Measurements from ENCODE around the gene AGMO. TPM values are rescaled to one million over a fixed set of nuclear protein-coding genes. Genes with fewer than 3 reads are reported as not detected.

Gene AGMO
- polyA plus RNA-seq, 1 experiment = not detected

DNA sequence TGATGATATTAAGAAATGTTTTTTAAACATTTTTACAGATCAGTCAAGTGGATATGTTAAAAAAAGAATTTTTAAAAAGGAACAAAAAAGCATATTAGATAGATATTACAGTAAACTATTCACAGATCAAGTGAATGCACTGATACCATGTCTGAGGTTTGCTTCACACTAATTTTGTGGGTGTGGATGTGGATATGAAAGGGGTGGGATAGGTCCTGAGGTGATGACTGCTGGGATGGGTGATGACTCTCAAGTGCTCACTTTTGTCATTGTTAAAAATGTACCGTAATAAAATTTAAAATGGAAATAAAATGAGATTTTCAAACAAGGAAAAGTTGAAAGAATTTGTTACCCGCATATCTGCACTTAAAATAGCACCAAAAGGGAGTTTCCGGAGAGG is 54.1 kb downstream of the AGMO start:
- H3K36me3 ChIP-seq (ENCODE audit: control insufficient read depth, insufficient read depth, low read length) = no peaks in the 10 kb centered on the region
- TF ChIP-seq, protein P1, sequence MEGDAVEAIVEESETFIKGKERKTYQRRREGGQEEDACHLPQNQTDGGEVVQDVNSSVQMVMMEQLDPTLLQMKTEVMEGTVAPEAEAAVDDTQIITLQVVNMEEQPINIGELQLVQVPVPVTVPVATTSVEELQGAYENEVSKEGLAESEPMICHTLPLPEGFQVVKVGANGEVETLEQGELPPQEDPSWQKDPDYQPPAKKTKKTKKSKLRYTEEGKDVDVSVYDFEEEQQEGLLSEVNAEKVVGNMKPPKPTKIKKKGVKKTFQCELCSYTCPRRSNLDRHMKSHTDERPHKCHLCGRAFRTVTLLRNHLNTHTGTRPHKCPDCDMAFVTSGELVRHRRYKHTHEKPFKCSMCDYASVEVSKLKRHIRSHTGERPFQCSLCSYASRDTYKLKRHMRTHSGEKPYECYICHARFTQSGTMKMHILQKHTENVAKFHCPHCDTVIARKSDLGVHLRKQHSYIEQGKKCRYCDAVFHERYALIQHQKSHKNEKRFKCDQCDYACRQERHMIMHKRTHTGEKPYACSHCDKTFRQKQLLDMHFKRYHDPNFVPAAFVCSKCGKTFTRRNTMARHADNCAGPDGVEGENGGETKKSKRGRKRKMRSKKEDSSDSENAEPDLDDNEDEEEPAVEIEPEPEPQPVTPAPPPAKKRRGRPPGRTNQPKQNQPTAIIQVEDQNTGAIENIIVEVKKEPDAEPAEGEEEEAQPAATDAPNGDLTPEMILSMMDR (IDR thresholded peaks at IDR 0.05; ENCODE audit: insufficient read depth, low read depth, low read length) = no peak
- ChIA-PET CTCF (no interaction called here), POLR2A (no interaction called here)
- H3K27me3 ChIP-seq (ENCODE audit: control insufficient read depth, insufficient read depth, low read length) = no peaks in the 10 kb centered on the region
- H3K4me3 ChIP-seq (ENCODE audit: low read depth, low read length) = no peak overlapping the region
- no peak for DNase-seq (ENCODE audit: low read depth)

DNA sequence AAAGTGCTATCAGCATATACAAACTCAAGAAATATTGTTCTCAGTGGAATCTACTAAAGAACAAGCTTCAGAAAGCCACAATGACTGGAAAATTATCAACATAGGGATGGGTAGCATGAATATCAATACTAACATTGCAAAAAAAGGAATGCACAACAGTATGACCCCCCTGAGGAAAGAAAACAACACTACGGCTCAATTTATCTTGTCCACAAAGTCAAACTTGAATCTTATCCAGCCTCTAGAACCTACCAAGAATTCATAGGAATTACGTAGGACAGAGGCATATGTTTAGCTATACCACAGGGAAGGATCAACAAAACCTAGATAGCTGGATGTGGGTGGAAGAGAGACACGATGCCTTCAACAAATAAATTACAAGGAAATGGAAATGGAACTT is 54.6 kb downstream of the AGMO start:
- CTCF ChIA-PET = no interaction called here
- Histone ChIP-seq H3K4me3 (ENCODE audit: low read depth, low read length) (no peak overlapping the region), H3K27me3 (ENCODE audit: control insufficient read depth, insufficient read depth, low read length) (no peaks in the 10 kb centered on the region), H3K36me3 (ENCODE audit: control insufficient read depth, insufficient read depth, low read length) (no peaks in the 10 kb centered on the region)
- TF ChIP-seq, protein P1 (IDR thresholded peaks at IDR 0.05; ENCODE audit: insufficient read depth, low read depth, low read length) = no peak
- no peak for DNase-seq (ENCODE audit: low read depth)
- POLR2A ChIA-PET = no interaction called here

DNA sequence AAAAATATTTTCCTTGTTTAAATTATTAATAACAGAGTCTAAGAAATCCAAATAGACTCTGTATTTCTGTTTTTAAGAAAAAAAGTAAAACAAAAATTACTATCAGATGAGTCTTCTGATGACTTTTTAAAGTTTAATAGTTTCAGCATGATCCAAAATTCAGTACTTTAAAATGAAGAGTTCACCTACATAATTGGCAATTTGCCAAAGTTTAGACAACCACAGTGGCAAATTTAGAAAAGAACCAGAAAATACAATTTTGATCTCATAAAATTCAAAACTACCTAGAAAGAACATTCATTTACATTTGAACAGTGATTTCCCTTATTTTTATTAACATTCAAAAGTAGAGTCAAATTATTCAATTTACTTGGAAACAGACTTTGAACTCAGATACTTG is 56.1 kb downstream of the AGMO start:
- ChIA-PET CTCF (no interaction called here), POLR2A (no interaction called here)
- no peak for DNase-seq (ENCODE audit: low read depth)
- H3K36me3 ChIP-seq (ENCODE audit: control insufficient read depth, insufficient read depth, low read length) = no peaks in the 10 kb centered on the region
- no peak overlapping the region for H3K4me3 ChIP-seq (ENCODE audit: low read depth, low read length)
- TF ChIP-seq, protein P1 (IDR thresholded peaks at IDR 0.05; ENCODE audit: insufficient read depth, low read depth, low read length) = no peak
- H3K27me3 ChIP-seq (ENCODE audit: control insufficient read depth, insufficient read depth, low read length) = no peaks in the 10 kb centered on the region

DNA sequence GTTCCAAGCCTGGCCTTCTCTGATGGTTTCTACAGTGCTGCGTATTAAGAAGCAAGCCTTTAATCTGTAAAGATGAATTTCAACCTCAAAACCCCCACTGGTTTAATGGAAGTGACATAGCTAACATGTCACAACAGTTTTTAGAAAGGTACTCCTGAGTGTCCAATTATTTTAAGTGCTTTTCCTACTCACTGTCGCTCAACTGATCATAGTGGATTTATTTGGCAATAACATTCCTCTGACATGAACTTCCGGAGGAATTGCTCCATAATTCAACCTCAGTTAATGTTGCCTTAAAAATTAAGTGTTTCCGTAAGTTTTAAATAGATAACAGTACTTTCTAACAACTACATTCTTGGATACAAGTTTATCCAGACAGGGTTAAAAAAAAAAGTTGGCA is 57.5 kb downstream of the AGMO start:
- Histone ChIP-seq H3K4me3 (ENCODE audit: low read depth, low read length) (no peak overlapping the region), H3K27me3 (ENCODE audit: control insufficient read depth, insufficient read depth, low read length) (no peaks in the 10 kb centered on the region), H3K36me3 (ENCODE audit: control insufficient read depth, insufficient read depth, low read length) (no peaks in the 10 kb centered on the region)
- CTCF ChIA-PET = no interaction called here
- POLR2A ChIA-PET = no interaction called here
- TF ChIP-seq, protein P1 (IDR thresholded peaks at IDR 0.05; ENCODE audit: insufficient read depth, low read depth, low read length) = no peak
- no peak for DNase-seq (ENCODE audit: low read depth)

DNA sequence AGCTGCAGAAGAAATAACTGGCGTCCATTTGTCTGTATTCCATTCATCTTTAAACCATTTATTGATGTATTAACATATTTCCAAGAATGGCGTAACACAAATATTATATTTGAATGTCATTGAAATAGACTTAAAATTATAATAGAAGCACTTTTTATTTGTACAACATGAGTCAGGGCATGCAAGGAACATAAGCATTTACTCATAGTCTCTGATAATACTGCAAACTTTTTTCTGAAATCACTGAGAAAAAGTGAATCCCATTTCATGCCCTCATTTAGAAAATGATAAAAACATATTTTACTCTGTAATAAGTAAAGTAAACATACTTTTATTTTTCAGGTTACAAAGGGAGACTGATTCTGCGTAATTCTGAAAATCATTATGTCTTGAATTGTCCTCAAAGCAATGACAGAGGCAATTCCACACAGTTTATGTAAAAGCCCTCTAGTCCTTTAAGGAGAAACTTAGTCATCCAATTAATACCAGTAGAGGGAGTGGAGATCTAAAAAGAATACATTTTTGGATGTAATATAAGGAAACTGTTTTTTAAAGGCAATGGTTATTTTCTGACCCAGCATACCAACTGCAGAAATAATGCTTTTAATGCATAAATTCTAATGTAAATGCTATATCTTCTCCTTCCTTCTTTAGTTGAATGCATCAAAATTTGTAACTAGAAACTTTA is 58.1 kb downstream of the AGMO start:
- no peak for DNase-seq (ENCODE audit: low read depth)
- Histone ChIP-seq H3K27me3 (ENCODE audit: control insufficient read depth, insufficient read depth, low read length) (no peaks in the 10 kb centered on the region), H3K4me3 (ENCODE audit: low read depth, low read length) (no peak overlapping the region), H3K36me3 (ENCODE audit: control insufficient read depth, insufficient read depth, low read length) (no peaks in the 10 kb centered on the region)
- CTCF ChIA-PET = no interaction called here
- POLR2A ChIA-PET = no interaction called here
- TF ChIP-seq, protein P1 (IDR thresholded peaks at IDR 0.05; ENCODE audit: insufficient read depth, low read depth, low read length) = peak; percentile 15; the same call in 1 of the 2 replicates
